Measurements from ENCODE around the gene GRM4.

GRM4 gene

GRCh38 chr6:34104628-34105027, 41.3 kb downstream of the GRM4 start:
- no peak for DNase-seq

DNA sequence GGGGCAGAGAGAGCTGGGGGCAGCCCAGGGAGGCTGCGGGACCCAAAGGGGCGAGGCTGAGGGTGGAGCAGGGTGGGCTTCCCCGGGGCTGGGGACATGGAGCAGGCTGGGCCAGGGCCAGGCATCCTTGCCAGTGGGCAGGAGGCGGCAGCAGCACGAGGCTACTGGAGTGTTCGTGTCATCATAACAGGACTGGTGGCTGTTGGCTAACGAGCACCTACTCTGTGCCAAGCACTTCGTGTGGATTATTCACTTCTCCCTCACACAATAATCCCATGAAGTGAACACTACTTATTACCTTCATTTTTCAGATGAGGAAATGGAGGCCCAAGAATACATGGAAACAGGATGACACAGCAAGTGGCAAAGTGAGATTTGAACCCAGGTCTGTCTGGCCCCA, 41.7 kb downstream of the GRM4 start:
- DNase-seq, result no peak

DNA sequence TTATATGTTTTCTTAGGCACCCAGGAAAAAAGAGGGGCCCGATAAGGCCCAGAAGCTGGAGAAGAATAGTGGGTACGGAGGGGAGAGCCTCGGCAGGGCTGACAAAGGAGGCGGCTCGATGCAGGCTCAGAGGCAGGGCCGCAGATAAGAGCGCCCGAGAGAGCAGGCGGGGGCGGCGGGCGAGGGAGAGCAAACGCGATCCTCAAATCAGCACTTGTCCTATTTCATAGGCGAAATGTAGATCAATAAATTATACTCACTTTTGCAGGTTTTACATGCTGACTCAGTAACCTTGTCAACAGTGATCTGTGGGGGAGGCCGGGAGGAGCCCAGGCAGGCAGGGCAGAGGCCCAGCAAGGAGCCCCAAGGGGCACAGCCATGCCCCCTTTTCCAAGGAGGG, 42.6 kb downstream of the GRM4 start:
- no peak for DNase-seq

- no peak for DNase-seq
Observed at GRCh38 chr6:34102696-34103095, 43.2 kb downstream of the GRM4 start.

- DNase-seq, result no peak
Observed at GRCh38 chr6:34102099-34102656, 43.7 kb downstream of the GRM4 start.

- DNase-seq, result no peak
Observed at GRCh38 chr6:34100788-34101187, 45.1 kb downstream of the GRM4 start.

GRCh38 chr6:34099878-34100277, 46.0 kb downstream of the GRM4 start:
- DNase-seq, result no peak

GRCh38 chr6:34098045-34098936, 47.6 kb downstream of the GRM4 start:
- DNase-seq, result no peak

DNA sequence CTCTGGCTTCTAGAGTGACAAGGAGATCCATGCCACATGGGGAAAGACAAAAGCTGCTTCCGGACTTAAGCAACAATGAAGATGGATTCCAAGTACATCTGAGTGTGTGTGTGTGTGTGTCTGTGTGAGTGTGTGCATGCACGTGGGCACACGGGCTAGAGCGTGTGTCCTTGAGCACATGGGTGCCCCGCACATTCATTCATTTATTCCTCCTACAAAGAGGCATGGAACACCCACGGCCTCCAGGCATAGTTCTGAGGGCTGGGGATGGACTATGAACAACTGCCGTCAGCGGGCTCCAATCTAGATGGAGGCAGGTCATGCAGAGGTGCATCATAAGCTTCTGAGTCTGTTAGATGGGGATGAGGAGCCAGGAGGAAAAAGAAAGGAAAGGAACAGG, 49.1 kb downstream of the GRM4 start:
- DNase-seq, result no peak

DNA sequence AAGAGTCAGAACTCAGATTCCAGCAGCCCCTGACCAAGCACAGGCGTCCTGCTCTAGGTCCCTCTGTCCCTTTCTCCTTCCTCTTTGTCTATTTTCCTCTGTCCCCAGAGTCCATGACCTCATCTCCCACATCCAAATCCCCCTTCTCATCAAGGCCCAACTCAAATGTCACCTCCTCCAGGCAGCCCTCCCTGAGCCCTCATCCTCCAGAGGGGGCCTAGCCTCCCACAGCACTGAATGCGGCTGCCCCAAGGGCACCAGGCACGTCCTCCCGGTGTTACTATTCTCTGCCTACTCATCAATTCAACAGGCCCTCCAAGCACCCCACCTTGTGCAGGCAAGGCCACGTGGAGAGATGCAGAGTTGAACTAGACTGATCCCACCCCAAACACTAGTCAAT, 49.7 kb downstream of the GRM4 start:
- DNase-seq, result no peak

GRCh38 chr6:34095741-34096140, 50.1 kb downstream of the GRM4 start:
- DNase-seq, result no peak

- no peak for DNase-seq
Observed at GRCh38 chr6:34095136-34095505, 50.8 kb downstream of the GRM4 start.

DNA sequence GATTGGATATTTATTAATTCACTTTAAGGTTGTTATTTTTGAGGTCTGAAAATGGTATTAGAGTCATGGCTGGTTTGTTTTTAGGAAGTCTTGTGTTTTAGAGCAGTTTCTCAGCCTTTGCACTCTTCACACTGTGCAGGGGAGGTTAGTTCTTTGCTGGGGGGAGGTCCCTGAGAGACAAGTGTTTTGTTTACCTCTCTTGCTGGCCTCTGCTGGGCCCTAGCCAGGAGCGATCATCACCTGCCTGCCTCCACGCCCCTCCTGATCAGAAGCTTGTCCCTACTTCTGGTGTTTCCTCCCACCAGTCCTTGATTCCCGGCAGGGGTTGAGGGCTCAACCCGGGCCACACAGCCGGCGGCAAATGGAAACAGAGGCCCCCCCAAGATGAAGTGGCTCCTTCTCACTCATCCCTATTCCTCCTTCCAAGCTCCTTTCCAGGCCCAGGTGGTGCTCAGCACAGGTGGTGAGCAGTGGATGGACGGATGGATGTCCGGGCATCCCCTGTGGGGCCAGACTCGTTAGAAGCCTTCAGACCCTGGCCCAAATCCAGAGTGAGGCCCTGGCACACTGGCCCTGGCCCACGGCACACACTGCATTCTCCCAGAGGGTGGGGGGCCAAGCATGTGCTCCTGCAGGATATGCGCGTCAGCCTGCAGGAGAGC, 51.3 kb downstream of the GRM4 start:
- no peak for DNase-seq

DNA sequence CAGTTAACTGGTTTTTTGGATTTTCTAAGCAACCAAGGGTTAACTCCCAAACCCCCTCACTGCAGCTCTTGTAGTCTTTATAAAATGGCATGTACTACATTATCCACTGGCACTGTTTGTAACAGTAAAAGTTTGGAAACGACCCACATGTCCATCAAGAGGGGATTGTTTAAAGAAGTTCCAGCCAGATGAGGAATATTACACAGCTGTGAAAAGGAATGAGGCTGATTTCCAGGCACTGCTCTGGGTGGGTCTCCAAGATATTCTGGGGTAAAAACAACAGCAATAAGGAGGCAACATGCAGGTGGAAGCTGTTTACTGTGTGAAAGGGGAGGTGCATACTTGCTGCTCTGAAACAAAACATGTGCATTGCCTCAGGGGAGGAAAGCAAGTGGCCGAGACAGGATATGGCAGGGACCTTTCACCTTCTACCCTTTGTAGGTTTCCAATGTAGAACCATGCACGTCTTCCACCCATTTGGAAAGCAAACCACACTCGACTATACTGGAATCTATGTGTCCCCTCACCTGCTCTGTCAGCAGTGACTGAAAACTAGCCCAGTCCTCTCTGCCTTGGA, 51.9 kb downstream of the GRM4 start:
- DNase-seq, result no peak

GRCh38 chr6:34093206-34093605, 52.7 kb downstream of the GRM4 start:
- DNase-seq, result no peak

DNA sequence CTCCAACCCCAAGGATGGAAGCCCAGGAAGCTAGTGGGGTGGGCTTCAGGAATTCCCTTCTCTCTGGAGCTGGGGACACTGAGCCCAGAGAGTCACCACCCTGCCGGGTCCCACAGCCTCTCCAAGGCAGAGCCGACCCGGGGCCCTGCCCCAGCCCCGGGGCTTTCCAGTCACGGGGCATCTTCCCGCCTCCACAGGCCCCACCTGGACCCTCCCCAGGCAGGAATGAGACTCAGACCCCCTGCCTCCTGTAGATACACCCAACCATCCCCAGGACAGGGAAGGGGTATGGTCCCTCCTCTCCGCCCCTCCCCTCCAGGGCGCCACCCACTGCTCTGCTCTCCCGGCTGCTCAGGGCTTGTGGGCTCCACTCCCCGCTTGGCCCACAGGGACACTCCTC, 53.3 kb downstream of the GRM4 start:
- DNase-seq, result no peak

DNA sequence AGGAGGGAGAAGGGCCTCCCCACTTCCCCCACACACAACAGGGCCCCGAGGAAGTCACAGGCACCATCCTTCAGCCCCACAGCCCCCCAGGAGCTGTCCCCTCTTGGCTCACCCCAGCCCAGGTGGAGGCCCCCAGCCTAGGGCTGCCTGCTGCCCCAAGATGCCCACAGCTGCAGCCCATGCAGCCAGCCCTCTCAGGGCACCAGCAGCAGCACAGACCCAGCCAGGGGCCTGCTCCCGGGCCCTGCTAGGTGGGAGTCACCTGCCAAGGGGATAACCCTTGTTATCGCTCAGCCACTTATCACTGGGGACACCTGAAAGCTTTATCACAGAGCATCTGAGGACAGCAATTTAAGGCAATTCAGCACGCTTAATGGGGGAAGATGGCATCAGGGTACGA, 55.0 kb downstream of the GRM4 start:
- no peak for DNase-seq

DNA sequence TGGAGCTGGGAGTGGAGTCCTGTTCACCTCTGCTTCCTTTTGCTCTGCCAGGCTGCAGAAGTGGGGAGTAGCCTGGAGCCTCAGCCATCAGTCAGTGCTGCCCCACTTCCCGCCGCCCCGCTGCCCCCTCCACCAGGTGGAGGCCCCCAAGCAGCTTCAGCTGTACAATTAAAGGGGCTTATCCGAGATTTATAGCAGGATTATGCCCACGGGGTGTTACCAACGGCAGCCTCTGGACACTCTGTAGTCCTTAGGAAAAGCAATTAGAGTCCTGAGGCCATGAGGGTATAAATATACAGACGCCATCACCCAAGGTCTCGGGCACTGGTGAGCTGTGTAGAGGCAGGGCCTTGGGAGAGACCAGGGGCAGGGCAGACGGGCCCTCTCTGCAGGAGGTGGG, 55.4 kb downstream of the GRM4 start:
- no peak for DNase-seq

GRCh38 chr6:34086558-34086957, 59.3 kb downstream of the GRM4 start:
- DNase-seq, result no peak

- no peak for DNase-seq
Observed at GRCh38 chr6:34085453-34086170, 60.3 kb downstream of the GRM4 start.

DNA sequence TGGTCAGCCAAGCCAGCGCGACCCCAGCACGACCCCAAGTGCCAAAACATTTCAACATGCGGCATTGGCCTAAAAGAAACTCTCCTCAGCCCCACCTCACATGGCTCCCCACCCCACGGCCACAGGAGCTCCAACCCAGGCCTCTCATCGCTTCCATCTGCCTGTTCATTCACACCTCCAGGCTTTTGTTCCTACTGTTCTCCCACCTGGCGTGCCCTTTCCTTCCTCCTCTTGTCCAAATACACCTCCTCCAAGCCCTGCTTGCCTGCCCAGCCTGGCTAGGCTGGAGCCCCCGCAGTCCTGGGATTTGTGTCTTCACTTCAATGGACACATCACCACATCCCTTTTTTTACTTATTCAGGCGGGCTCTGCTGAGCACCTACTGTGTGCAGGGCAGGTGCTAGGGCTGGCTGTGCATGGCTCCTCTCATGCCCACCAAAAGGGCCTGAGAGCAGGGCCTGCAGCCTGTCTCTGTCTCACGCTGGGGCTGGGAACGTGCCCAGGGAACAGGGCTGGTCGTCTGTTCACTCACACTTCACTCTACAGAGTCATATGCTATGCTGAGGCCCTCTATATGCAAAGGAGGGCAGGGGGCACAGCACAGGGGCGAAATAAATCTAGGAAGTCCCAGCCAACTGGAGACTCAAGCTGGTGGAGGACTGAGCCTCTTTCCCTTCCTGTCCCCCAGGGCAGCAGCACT, 61.1 kb downstream of the GRM4 start:
- DNase-seq, result no peak

DNA sequence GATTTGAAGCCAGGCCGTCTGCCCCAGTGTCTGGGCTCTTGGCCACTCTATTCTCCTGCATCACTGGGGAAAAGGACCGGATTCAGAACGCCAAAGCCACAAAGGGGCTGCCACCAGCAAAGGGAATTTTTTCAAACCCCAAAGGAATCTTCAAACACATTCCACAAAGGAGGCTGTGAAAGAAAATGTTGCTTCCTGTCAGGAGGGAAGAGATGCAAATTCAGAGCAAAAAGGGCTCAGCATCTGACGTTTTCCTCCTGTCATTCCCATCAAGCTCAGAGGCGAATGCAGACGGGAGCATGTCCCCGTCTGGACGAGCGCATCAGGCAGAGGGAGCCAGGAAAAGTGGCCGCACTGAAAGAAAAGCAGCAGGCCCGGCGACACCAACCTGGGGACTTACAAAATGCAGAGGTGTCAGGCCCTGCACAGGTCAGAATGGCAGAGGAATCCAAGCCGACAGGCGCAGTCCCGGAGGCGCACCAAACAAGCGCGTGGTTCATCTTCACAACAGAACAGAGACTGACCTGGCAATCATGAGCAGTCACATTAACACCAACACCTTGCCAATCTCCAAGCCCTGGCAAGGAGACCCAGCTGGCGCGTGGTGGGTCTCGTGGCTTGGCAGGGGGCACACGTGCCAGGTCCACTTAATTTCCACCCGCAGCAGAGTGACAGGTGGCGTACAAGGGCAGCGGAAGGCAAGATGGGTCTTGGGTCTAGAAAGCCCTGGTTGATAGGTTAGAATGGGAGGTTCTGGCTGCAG, 62.8 kb downstream of the GRM4 start:
- no peak for DNase-seq

Data from left hindlimb (tissue), 1 donor.